Activated CD4-positive, alpha-beta T cell treated with anti-CD3 and anti-CD28 coated beads, Interleukin-2, Interleukin-4, amounts not matched to agents 100 ng/mL and 50 ng/mL, durations not matched to agents 16 hours and 8 hours (primary cell): ENCODE measurements around the gene ELAVL1.

Experiments used
- DNase-seq: peaks from one replicate; pipeline ENCODE4 v3.0.0-alpha.2; 2020; ENCODE audit warnings: low spot score

Gene ELAVL1

GRCh38 chr19:8021374-8021773 lies 15.9 kb upstream of the ELAVL1 start:
- DNase-seq, result no peak

GRCh38 chr19:8020681-8021080 lies 15.2 kb upstream of the ELAVL1 start:
- no peak for DNase-seq

- DNase-seq, result peak; percentile 17
Observed at GRCh38 chr19:8017808-8018207, 12.4 kb upstream of the ELAVL1 start.

- DNase-seq, result peak; percentile 14
Observed at GRCh38 chr19:8004723-8005513, 523 bp downstream of the ELAVL1 start.

- DNase-seq, result no peak
Observed at GRCh38 chr19:8004001-8004400, 1.4 kb downstream of the ELAVL1 start.

GRCh38 chr19:8001995-8002849 lies 3.2 kb downstream of the ELAVL1 start:
- DNase-seq, result peak; percentile 87

- no peak for DNase-seq
Observed at GRCh38 chr19:8001651-8001994, 3.8 kb downstream of the ELAVL1 start.

- no peak for DNase-seq
Observed at GRCh38 chr19:8000298-8001038, 5.0 kb downstream of the ELAVL1 start.

- no peak for DNase-seq
Observed at GRCh38 chr19:7999376-7999775, 6.1 kb downstream of the ELAVL1 start.

- no peak for DNase-seq
Observed at GRCh38 chr19:7997809-7998480, 7.5 kb downstream of the ELAVL1 start.

- no peak for DNase-seq
Observed at GRCh38 chr19:7996883-7997282, 8.6 kb downstream of the ELAVL1 start.

GRCh38 chr19:7995810-7996158 lies 9.7 kb downstream of the ELAVL1 start:
- no peak for DNase-seq

GRCh38 chr19:7994928-7995809 lies 10.3 kb downstream of the ELAVL1 start:
- no peak for DNase-seq

- DNase-seq, result no peak
Observed at GRCh38 chr19:7994114-7994513, 11.3 kb downstream of the ELAVL1 start.

GRCh38 chr19:7993560-7993959 lies 11.9 kb downstream of the ELAVL1 start:
- DNase-seq, result no peak

GRCh38 chr19:7992575-7992974 lies 12.9 kb downstream of the ELAVL1 start:
- no peak for DNase-seq

- DNase-seq, result no peak
Observed at GRCh38 chr19:7989071-7989575, 16.3 kb downstream of the ELAVL1 start.

- no peak for DNase-seq
Observed at GRCh38 chr19:7988307-7988706, 17.1 kb downstream of the ELAVL1 start.

GRCh38 chr19:7987114-7987768 lies 18.2 kb downstream of the ELAVL1 start:
- DNase-seq, result no peak

GRCh38 chr19:7986321-7987113 lies 18.9 kb downstream of the ELAVL1 start:
- no peak for DNase-seq
